ENCODE measurements around the gene CXCL16.

Gene CXCL16, protein sequence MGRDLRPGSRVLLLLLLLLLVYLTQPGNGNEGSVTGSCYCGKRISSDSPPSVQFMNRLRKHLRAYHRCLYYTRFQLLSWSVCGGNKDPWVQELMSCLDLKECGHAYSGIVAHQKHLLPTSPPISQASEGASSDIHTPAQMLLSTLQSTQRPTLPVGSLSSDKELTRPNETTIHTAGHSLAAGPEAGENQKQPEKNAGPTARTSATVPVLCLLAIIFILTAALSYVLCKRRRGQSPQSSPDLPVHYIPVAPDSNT

GRCh38 chr17:4739122-4740024, at the start of gene CXCL16, which contains the start of gene ZMYND15:
TSS of gene CXCL16 (minus strand) at chr17:4739928. CDS start at chr17:4739339, 589 bp downstream.
TSS of gene ZMYND15 (plus strand) at chr17:4739833. CDS start at chr17:4740549, 716 bp downstream.
- H3K9me3 Mint-ChIP-seq, result no peaks in the 10 kb centered on the region
- peak within 1 kb of the TSS; percentile 83 for H3K27ac Mint-ChIP-seq
- H3K4me3 Mint-ChIP-seq, result peak within 1 kb of the TSS; percentile 84
- no peaks in the 10 kb centered on the region for H3K36me3 Mint-ChIP-seq
- H3K4me1 Mint-ChIP-seq, result peaks cover 47% of the 10 kb centered on the region
- H3K27me3 Mint-ChIP-seq, result peaks cover 39% of the 10 kb centered on the region
- peak; percentile 89 for ATAC-seq

GRCh38 chr17:4788807-4789700, 49.3 kb upstream of the CXCL16 start, which contains the start of gene GLTPD2:
TSS of gene GLTPD2 (plus strand) at chr17:4788964. CDS start at chr17:4789012, 48 bp downstream.
- no peak for ATAC-seq
- H3K4me3 Mint-ChIP-seq, result peak within 1 kb of the TSS; percentile 94
- H3K36me3 Mint-ChIP-seq, result no peaks in the 10 kb centered on the region
- peak within 1 kb of the TSS; percentile 77 for H3K27ac Mint-ChIP-seq
- no peaks in the 10 kb centered on the region for H3K9me3 Mint-ChIP-seq
- peaks cover 66% of the 10 kb centered on the region for H3K27me3 Mint-ChIP-seq
- H3K4me1 Mint-ChIP-seq, result peaks cover 42% of the 10 kb centered on the region

GRCh38 chr17:4788159-4788806, 48.6 kb upstream of the CXCL16 start:
- no peak overlapping the region for H3K27ac Mint-ChIP-seq
- H3K9me3 Mint-ChIP-seq, result no peaks in the 10 kb centered on the region
- H3K27me3 Mint-ChIP-seq, result peaks cover 66% of the 10 kb centered on the region
- H3K4me3 Mint-ChIP-seq, result peak overlapping the region; percentile 58
- no peak for ATAC-seq
- H3K4me1 Mint-ChIP-seq, result peaks cover 42% of the 10 kb centered on the region
- H3K36me3 Mint-ChIP-seq, result no peaks in the 10 kb centered on the region

DNA sequence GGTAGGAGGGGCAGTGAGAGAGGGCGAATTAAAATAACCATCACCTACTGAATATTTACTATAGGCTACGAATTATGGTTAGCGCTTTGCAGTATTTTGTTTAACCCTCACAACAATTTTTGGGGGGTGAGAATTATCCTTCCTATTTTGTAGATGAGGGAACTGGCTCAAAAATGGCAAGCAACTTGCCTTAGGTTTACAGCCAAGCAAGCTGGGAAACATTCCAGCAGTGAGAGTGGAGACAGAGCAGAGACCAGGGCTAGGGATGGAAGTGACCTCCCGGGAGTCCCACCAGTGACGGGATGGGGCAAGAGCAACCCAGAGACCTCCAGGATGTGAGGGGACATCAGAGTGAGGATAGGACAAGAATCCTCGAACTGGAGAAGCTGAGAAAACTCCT, 46.8 kb upstream of the CXCL16 start:
- peaks cover 74% of the 10 kb centered on the region for H3K27me3 Mint-ChIP-seq
- no peak overlapping the region for H3K27ac Mint-ChIP-seq
- no peaks in the 10 kb centered on the region for H3K36me3 Mint-ChIP-seq
- no peaks in the 10 kb centered on the region for H3K9me3 Mint-ChIP-seq
- no peak for ATAC-seq
- peaks cover 42% of the 10 kb centered on the region for H3K4me1 Mint-ChIP-seq
- no peak overlapping the region for H3K4me3 Mint-ChIP-seq

GRCh38 chr17:4786106-4786511, 46.4 kb upstream of the CXCL16 start, which contains the start of gene VMO1:
TSS of gene VMO1 (minus strand) at chr17:4786364. CDS start at chr17:4786352, 12 bp downstream.
- H3K27ac Mint-ChIP-seq, result no peak within 1 kb of the TSS
- no peak within 1 kb of the TSS for H3K4me3 Mint-ChIP-seq
- H3K27me3 Mint-ChIP-seq, result peaks cover 74% of the 10 kb centered on the region
- ATAC-seq, result no peak
- H3K4me1 Mint-ChIP-seq, result peaks cover 41% of the 10 kb centered on the region
- no peaks in the 10 kb centered on the region for H3K9me3 Mint-ChIP-seq
- H3K36me3 Mint-ChIP-seq, result no peaks in the 10 kb centered on the region

DNA sequence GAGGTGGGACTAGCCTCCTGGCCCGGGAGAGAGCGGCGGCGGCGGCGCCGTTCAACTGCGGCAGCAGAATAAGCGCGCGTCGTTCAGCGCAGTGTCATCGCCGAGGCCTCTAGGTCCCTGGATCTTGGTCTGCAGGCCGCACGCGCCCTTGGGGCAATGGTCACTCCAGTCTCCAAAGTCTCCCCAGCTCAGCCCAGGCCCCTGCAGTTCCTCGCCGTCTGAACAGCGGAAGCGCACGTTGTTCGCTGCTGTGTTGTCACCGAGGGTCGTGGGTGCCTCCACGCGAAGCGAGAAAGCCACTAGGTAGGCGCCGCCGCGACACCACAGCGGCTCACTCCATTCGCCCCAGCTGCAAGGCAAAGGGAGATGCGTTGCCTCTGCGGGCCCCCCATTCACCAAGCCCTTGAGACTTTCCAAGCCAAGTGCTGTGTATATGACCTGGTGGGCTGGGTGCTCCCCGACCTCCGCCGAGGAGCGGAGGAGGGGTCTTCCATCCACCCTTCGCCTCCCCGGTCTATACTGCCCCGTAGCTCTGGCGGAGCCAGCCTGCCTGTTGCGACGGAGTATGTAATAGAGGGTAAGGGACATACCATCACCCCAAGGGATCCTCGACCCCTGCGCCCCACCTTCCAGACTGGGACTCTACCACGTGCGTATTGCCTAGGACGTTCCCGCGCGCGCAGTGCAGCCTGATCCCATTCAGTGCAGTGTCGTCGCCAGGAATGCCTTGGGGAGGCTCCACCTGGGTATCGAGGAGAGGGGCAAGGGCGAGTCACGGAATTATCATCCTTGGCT, 45.8 kb upstream of the CXCL16 start:
- Mint-ChIP-seq H3K27ac (no peak overlapping the region), H3K27me3 (peaks cover 79% of the 10 kb centered on the region), H3K36me3 (no peaks in the 10 kb centered on the region), H3K4me1 (peaks cover 35% of the 10 kb centered on the region), H3K9me3 (no peaks in the 10 kb centered on the region), H3K4me3 (no peak overlapping the region)
- ATAC-seq, result no peak

DNA sequence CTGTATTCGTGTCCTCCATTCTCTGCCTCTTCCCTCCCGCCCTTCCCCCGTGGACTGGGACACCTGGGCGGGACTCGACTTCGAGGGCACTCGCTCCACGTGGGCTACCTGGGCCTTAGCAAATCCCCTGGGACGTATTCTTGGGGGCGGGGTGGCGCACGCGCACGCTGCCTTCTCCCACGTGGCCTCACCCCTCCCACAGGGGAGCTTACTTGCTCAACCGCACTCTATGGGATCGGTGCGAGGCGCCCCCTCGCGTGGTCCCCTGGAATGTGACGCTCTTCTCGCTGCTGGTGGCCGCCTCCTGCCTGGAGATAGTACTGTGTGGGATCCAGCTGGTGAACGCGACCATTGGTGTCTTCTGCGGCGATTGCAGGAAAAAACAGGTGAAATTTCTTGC, 42.9 kb upstream of the CXCL16 start:
- Mint-ChIP-seq H3K9me3 (no peaks in the 10 kb centered on the region), H3K27ac (no peak overlapping the region), H3K4me1 (peaks cover 19% of the 10 kb centered on the region), H3K27me3 (peaks cover 81% of the 10 kb centered on the region), H3K4me3 (no peak overlapping the region), H3K36me3 (no peaks in the 10 kb centered on the region)
- ATAC-seq, result no peak

- no peak overlapping the region for H3K4me3 Mint-ChIP-seq
- no peak overlapping the region for H3K27ac Mint-ChIP-seq
- H3K36me3 Mint-ChIP-seq, result no peaks in the 10 kb centered on the region
- H3K4me1 Mint-ChIP-seq, result peaks cover 3% of the 10 kb centered on the region
- peaks cover 76% of the 10 kb centered on the region for H3K27me3 Mint-ChIP-seq
- no peak for ATAC-seq
- no peaks in the 10 kb centered on the region for H3K9me3 Mint-ChIP-seq
Measured at GRCh38 chr17:4780325-4780955, 40.7 kb upstream of the CXCL16 start.

DNA sequence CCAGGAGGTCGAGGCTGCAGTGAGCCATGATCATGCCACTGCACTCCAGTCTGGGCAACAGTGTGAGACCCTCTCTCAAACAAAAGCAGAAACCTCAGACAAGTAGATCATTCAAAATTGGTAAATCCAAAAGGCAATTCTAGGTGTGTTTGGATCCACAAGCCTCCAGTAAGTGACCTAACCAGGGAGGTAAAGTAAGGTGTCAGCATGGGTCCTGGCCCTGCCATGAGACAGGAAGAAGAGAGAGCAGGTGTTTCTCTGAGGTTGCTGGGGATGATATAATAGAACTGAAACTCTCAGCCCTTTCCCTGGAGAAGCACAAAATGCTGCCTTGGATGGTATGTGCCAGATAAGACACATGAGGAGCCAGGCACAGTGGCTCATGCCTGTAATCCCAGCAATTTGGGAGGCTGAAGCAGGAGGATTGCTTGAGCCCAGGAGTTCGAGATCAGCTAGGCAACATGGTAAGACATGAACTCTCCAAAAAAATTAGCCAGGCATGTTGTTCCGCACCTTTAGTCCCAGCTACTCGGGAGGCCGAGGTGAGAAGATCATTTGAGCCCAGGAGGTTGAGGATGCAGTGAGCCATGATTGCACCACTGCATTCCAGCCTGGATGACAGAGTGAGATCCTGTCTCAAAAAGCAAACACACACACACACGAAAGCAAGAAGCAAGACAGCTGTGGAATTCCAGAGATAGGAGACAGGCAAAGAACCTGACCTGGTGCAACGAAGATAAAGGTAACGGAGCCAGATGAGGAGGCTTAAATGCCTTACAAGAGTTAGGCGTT, 38.4 kb upstream of the CXCL16 start:
- H3K4me1 Mint-ChIP-seq, result peaks cover 12% of the 10 kb centered on the region
- no peak overlapping the region for H3K4me3 Mint-ChIP-seq
- no peak overlapping the region for H3K27ac Mint-ChIP-seq
- no peak for ATAC-seq
- peaks cover 76% of the 10 kb centered on the region for H3K27me3 Mint-ChIP-seq
- no peaks in the 10 kb centered on the region for H3K36me3 Mint-ChIP-seq
- H3K9me3 Mint-ChIP-seq, result no peaks in the 10 kb centered on the region

GRCh38 chr17:4772235-4772613, 32.5 kb upstream of the CXCL16 start:
- Mint-ChIP-seq H3K27ac (no peak overlapping the region), H3K4me1 (peaks cover 12% of the 10 kb centered on the region), H3K4me3 (no peak overlapping the region), H3K9me3 (no peaks in the 10 kb centered on the region), H3K36me3 (no peaks in the 10 kb centered on the region), H3K27me3 (peaks cover 74% of the 10 kb centered on the region)
- no peak for ATAC-seq

GRCh38 chr17:4771519-4772234, 31.9 kb upstream of the CXCL16 start, which contains the start of gene TM4SF5:
TSS of gene TM4SF5 (plus strand) at chr17:4771886. CDS start at chr17:4771923, 37 bp downstream.
- no peak for ATAC-seq
- H3K4me3 Mint-ChIP-seq, result no peak within 1 kb of the TSS
- H3K36me3 Mint-ChIP-seq, result no peaks in the 10 kb centered on the region
- H3K27me3 Mint-ChIP-seq, result peaks cover 68% of the 10 kb centered on the region
- H3K4me1 Mint-ChIP-seq, result peaks cover 12% of the 10 kb centered on the region
- no peak within 1 kb of the TSS for H3K27ac Mint-ChIP-seq
- H3K9me3 Mint-ChIP-seq, result no peaks in the 10 kb centered on the region

DNA sequence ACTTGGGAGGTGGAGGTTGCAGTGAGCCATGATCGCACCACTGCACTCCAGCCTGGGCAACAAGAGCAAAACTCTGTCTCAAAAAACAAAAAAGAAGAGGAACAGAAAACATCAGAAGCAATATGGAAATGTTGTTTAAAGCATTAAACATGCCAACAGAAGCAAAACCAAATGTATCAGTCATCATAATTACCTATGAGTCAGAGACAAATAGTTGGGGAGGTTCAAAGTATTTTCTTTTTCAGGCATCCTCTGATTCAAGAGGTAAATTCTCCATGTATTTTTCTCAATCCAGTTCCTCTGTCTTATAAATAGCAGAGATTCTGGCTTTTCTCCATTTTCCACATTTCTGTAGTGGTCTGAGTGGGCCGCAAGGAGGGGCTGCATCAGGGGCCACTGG, 29.9 kb upstream of the CXCL16 start:
- no peak overlapping the region for H3K4me3 Mint-ChIP-seq
- H3K27me3 Mint-ChIP-seq, result peaks cover 52% of the 10 kb centered on the region
- H3K4me1 Mint-ChIP-seq, result peaks cover 7% of the 10 kb centered on the region
- H3K36me3 Mint-ChIP-seq, result no peaks in the 10 kb centered on the region
- no peaks in the 10 kb centered on the region for H3K9me3 Mint-ChIP-seq
- H3K27ac Mint-ChIP-seq, result no peak overlapping the region
- no peak for ATAC-seq

All from stimulated activated memory B cell treated with anti-CD40 and anti-IgM and Interleukin-4, amounts not matched to agents 10 μg/mL and 1 μg/mL and 100 μg/mL, for 72 hours (primary cell).